Caco-2 (cell line): ENCODE results near the gene TMTC2. TPM values are rescaled to one million over a fixed set of nuclear protein-coding genes. Genes with fewer than 3 reads are reported as not detected.

ENCODE experiments used
- BruUV-seq: library from RNA; stranded (reverse); fragments of 400-500 nt; replicated peaks from 2 replicates; lab custom pipeline; 2021; lab: Mats Ljungman, UMichigan
- CTCF ChIA-PET: fragments of 300-600 bp; sonication (Branson Sonifier 250); formaldehyde crosslinking; loops from one replicate; lab custom pipeline; 2022; ENCODE audit warnings: antibody characterized with exemption; lab: Charles Lee
- POLR2A ChIA-PET: fragments of 300-600 bp; sonication (Branson Sonifier 250); formaldehyde crosslinking; loops from one replicate; lab custom pipeline; 2022; ENCODE audit warnings: antibody characterized with exemption; lab: Charles Lee
- DNase-seq, 2 experiments: peaks; one replicate each; pipeline versions ENCODE4 v3.0.0 to v3.0.0-alpha.2; 2020 to 2022
- H3K27me3 ChIP-seq: replicated peaks from 2 replicates; pipeline ENCODE4 v1.6.0; 2011; ENCODE audit warnings: low read length; ENCODE audit not compliant: control insufficient read depth, insufficient read depth
- H3K36me3 ChIP-seq: 2 replicates; pipeline ENCODE4 v1.5.1; 2011; ENCODE audit warnings: low read length; ENCODE audit not compliant: control insufficient read depth, insufficient read depth
- H3K4me1 ChIP-seq: fragments of 250-450 bp; sonication (Bioruptor Pico); 2 replicates; pipeline ENCODE4 v1.5.1; 2020; ENCODE audit warnings: mild to moderate bottlenecking
- H3K4me3 ChIP-seq: 2 replicates; pipeline ENCODE4 v1.5.1; 2011; ENCODE audit warnings: low read depth, mild to moderate bottlenecking, control low read depth, low read length
- H3K9me3 ChIP-seq: fragments of 250-450 bp; sonication (Bioruptor Pico); 2 replicates; pipeline ENCODE4 v1.5.1; 2020; ENCODE audit warnings: mild to moderate bottlenecking, moderate library complexity
- H3K27ac Mint-ChIP-seq: one replicate; pipeline ENCODE4 v1.8.0; 2022; ENCODE audit warnings: mixed read lengths; ENCODE audit not compliant: unreplicated experiment
- H3K27me3 Mint-ChIP-seq: one replicate; pipeline ENCODE4 v1.8.0; 2022; ENCODE audit warnings: mixed read lengths; ENCODE audit not compliant: insufficient read depth, unreplicated experiment
- H3K36me3 Mint-ChIP-seq: one replicate; pipeline ENCODE4 v1.8.0; 2022; ENCODE audit warnings: mild to moderate bottlenecking, mixed read lengths; ENCODE audit not compliant: insufficient read depth, unreplicated experiment
- H3K4me1 Mint-ChIP-seq: one replicate; pipeline ENCODE4 v1.8.0; 2022; ENCODE audit warnings: low read depth, mixed read lengths; ENCODE audit not compliant: unreplicated experiment
- H3K4me3 Mint-ChIP-seq: one replicate; pipeline ENCODE4 v1.8.0; 2022; ENCODE audit warnings: mild to moderate bottlenecking, moderate library complexity, mixed read lengths; ENCODE audit not compliant: unreplicated experiment
- H3K9me3 Mint-ChIP-seq: one replicate; pipeline ENCODE4 v1.8.0; 2022; ENCODE audit warnings: mixed read lengths; ENCODE audit not compliant: unreplicated experiment
- intact Hi-C: fragments of 100-400 bp; cut with micrococcal nuclease; formaldehyde crosslinking; loops from one replicate; pipeline ENCODE4 v1.10.0; 2022; ENCODE audit not compliant: unreplicated experiment
- total RNA-seq: library from RNA; stranded (reverse); gene quantifications from 2 replicates; pipeline ENCODE4 v1.2.3, GENCODE V29; 2022
- TF ChIP-seq, protein P1 (sequence below), 2 experiments: fragments of 200-600 bp in 1 of 2; IDR thresholded peaks; 1 replicate in 1 of 2; 2 replicates in 1 of 2; pipeline versions ENCODE4 v1.5.1 to v1.8.0; 2011 to 2022; ENCODE audit warnings: antibody characterized with exemption in 1 of 2, control low read depth in 1 of 2, inconsistent platforms in 1 of 2, low read depth in 1 of 2, low read length in 1 of 2, mild to moderate bottlenecking in 1 of 2, moderate library complexity in 1 of 2; ENCODE audit not compliant: insufficient read depth in 1 of 2, severe bottlenecking in 1 of 2, unreplicated experiment in 1 of 2

Gene TMTC2
- total RNA-seq, 1 experiment from 2014 or later: 2.2 TPM

DNA sequence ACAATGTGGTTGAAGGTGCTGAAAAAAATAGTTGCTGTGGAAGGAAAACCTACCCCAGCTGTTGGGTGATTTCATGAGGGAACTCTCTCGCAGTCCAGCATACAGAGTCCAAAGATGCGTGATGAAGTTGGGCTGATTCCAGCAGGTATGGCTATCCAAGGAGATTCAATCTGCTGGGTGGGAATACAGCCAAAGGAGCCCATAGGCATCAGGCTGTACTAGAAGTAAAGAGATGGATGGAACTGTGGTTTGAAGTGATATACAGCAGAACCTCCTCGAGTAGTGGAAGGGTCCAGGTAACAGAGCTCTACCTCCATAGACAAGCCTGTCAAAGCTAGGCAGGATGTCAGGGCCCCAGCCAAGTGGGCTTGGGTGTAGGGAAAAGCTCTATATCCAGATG lies 11.5 kb upstream of the TMTC2 start:
- no peaks in the 10 kb centered on the region for H3K36me3 ChIP-seq
- no peaks in the 10 kb centered on the region for H3K9me3 ChIP-seq
- Mint-ChIP-seq H3K4me1 (no peaks in the 10 kb centered on the region), H3K9me3 (no peaks in the 10 kb centered on the region), H3K36me3 (no peaks in the 10 kb centered on the region), H3K4me3 (no peak overlapping the region), H3K27me3 (peaks cover 5% of the 10 kb centered on the region), H3K27ac (no peak overlapping the region)
- CTCF ChIA-PET: no interaction called here
- no peak for DNase-seq
- TF ChIP-seq, protein P1, sequence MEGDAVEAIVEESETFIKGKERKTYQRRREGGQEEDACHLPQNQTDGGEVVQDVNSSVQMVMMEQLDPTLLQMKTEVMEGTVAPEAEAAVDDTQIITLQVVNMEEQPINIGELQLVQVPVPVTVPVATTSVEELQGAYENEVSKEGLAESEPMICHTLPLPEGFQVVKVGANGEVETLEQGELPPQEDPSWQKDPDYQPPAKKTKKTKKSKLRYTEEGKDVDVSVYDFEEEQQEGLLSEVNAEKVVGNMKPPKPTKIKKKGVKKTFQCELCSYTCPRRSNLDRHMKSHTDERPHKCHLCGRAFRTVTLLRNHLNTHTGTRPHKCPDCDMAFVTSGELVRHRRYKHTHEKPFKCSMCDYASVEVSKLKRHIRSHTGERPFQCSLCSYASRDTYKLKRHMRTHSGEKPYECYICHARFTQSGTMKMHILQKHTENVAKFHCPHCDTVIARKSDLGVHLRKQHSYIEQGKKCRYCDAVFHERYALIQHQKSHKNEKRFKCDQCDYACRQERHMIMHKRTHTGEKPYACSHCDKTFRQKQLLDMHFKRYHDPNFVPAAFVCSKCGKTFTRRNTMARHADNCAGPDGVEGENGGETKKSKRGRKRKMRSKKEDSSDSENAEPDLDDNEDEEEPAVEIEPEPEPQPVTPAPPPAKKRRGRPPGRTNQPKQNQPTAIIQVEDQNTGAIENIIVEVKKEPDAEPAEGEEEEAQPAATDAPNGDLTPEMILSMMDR (IDR thresholded peaks at IDR 0.05; ENCODE audit: insufficient read depth in 1 of 2, low read depth in 1 of 2, low read length in 1 of 2, severe bottlenecking in 1 of 2, unreplicated experiment in 1 of 2): no peak
- POLR2A ChIA-PET: no interaction called here
- no TSS peak for BruUV-seq
- H3K4me3 ChIP-seq: no peak overlapping the region
- no peaks in the 10 kb centered on the region for H3K4me1 ChIP-seq
- no peaks in the 10 kb centered on the region for H3K27me3 ChIP-seq
- intact Hi-C loops: no loop called here

DNA sequence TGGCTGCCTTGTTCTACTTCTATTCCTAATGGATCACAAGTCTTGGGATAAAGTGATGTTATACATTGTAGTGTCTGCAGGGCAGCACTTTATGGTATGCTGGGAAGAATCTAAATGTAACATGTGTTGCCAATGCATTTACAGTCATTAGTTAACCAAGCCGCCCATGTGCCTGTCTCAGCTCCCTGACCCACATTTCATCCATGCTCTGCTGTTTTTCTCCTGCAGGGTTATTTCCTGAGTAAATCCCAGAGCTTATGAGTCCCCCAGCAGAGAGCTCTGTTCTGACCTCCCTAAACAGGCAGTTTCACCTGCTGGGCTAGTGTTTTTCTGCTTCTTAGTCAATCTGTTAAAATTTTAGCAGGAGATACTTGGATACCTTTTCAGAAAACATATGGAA lies 4.4 kb upstream of the TMTC2 start:
- BruUV-seq: no TSS peak
- DNase-seq: no peak
- Histone ChIP-seq H3K4me3 (no peak overlapping the region), H3K27me3 (no peaks in the 10 kb centered on the region), H3K36me3 (no peaks in the 10 kb centered on the region), H3K4me1 (no peaks in the 10 kb centered on the region), H3K9me3 (no peaks in the 10 kb centered on the region)
- Mint-ChIP-seq H3K36me3 (peaks cover 11% of the 10 kb centered on the region), H3K4me3 (no peak overlapping the region), H3K27me3 (peaks cover 9% of the 10 kb centered on the region), H3K4me1 (peaks cover 12% of the 10 kb centered on the region), H3K27ac (no peak overlapping the region), H3K9me3 (no peaks in the 10 kb centered on the region)
- TF ChIP-seq, protein P1 (IDR thresholded peaks at IDR 0.05; ENCODE audit: insufficient read depth in 1 of 2, low read depth in 1 of 2, low read length in 1 of 2, severe bottlenecking in 1 of 2, unreplicated experiment in 1 of 2): no peak
- intact Hi-C loops: loop anchor here (10.0 kb wide), 1 partner anchor 212 kb away; no protein-coding TSS in a partner anchor
- ChIA-PET CTCF (no interaction called here), POLR2A (no interaction called here)

DNA sequence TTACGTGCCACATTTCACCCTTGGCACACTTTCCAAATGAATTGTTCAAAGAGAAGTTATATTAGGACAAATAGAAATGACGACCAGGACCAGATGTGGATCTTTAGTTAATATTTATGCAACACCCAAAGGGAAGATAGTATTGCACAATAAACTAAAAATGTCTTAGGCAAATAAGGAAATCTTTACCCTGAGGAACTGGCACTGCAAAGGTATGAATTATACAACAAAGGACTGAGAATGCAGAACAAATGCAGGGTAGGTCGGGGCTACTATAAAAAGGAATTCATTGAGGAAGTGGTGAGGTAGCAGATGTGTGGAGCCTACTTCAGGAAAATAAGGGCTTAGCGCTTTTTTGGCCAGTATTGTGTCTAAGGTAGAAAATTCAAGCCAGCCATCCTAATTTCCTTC lies 3.9 kb upstream of the TMTC2 start:
- Mint-ChIP-seq H3K36me3 (peaks cover 12% of the 10 kb centered on the region), H3K27ac (no peak overlapping the region), H3K27me3 (peaks cover 9% of the 10 kb centered on the region), H3K4me1 (peaks cover 12% of the 10 kb centered on the region), H3K9me3 (no peaks in the 10 kb centered on the region), H3K4me3 (no peak overlapping the region)
- Histone ChIP-seq H3K27me3 (no peaks in the 10 kb centered on the region), H3K9me3 (no peaks in the 10 kb centered on the region), H3K4me1 (no peaks in the 10 kb centered on the region), H3K36me3 (no peaks in the 10 kb centered on the region), H3K4me3 (no peak overlapping the region)
- no TSS peak for BruUV-seq
- intact Hi-C loops: loop anchor here (10.0 kb wide), 1 partner anchor 212 kb away; no protein-coding TSS in a partner anchor
- DNase-seq: no peak
- TF ChIP-seq, protein P1 (IDR thresholded peaks at IDR 0.05; ENCODE audit: insufficient read depth in 1 of 2, low read depth in 1 of 2, low read length in 1 of 2, severe bottlenecking in 1 of 2, unreplicated experiment in 1 of 2): no peak
- ChIA-PET POLR2A (no interaction called here), CTCF (no interaction called here)
